ENCODE data around the gene EGLN2.

DNA sequence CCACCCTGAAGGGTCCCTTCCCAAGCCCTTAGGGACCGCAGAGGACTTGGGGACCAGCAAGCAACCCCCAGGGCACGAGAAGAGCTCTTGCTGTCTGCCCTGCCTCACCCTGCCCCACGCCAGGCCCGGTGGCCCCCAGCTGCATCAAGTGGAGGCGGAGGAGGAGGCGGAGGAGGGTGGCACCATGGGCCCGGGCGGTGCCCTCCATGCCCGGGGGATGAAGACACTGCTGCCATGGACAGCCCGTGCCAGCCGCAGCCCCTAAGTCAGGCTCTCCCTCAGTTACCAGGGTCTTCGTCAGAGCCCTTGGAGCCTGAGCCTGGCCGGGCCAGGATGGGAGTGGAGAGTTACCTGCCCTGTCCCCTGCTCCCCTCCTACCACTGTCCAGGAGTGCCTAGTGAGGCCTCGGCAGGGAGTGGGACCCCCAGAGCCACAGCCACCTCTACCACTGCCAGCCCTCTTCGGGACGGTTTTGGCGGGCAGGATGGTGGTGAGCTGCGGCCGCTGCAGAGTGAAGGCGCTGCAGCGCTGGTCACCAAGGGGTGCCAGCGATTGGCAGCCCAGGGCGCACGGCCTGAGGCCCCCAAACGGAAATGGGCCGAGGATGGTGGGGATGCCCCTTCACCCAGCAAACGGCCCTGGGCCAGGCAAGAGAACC lies 1.5 kb downstream of the EGLN2 start:
- no peak for TF ChIP-seq NFIC (IDR thresholded peaks at IDR 0.05)
- TF ChIP-seq, protein P1, sequence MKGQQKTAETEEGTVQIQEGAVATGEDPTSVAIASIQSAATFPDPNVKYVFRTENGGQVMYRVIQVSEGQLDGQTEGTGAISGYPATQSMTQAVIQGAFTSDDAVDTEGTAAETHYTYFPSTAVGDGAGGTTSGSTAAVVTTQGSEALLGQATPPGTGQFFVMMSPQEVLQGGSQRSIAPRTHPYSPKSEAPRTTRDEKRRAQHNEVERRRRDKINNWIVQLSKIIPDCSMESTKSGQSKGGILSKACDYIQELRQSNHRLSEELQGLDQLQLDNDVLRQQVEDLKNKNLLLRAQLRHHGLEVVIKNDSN (IDR thresholded peaks at IDR 0.05) = no peak
- TF ChIP-seq YY1 (IDR thresholded peaks at IDR 0.05; ENCODE audit: low read depth) = no peak
- TF ChIP-seq TAF1 (IDR thresholded peaks at IDR 0.05; ENCODE audit: low read depth) = no peak
- no peak for TF ChIP-seq RAD21 (IDR thresholded peaks at IDR 0.05; ENCODE audit: low read depth)
- TF ChIP-seq CREB1 (IDR thresholded peaks at IDR 0.05; ENCODE audit: low read depth) = no peak
- TF ChIP-seq, protein P2, sequence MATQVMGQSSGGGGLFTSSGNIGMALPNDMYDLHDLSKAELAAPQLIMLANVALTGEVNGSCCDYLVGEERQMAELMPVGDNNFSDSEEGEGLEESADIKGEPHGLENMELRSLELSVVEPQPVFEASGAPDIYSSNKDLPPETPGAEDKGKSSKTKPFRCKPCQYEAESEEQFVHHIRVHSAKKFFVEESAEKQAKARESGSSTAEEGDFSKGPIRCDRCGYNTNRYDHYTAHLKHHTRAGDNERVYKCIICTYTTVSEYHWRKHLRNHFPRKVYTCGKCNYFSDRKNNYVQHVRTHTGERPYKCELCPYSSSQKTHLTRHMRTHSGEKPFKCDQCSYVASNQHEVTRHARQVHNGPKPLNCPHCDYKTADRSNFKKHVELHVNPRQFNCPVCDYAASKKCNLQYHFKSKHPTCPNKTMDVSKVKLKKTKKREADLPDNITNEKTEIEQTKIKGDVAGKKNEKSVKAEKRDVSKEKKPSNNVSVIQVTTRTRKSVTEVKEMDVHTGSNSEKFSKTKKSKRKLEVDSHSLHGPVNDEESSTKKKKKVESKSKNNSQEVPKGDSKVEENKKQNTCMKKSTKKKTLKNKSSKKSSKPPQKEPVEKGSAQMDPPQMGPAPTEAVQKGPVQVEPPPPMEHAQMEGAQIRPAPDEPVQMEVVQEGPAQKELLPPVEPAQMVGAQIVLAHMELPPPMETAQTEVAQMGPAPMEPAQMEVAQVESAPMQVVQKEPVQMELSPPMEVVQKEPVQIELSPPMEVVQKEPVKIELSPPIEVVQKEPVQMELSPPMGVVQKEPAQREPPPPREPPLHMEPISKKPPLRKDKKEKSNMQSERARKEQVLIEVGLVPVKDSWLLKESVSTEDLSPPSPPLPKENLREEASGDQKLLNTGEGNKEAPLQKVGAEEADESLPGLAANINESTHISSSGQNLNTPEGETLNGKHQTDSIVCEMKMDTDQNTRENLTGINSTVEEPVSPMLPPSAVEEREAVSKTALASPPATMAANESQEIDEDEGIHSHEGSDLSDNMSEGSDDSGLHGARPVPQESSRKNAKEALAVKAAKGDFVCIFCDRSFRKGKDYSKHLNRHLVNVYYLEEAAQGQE (IDR thresholded peaks at IDR 0.05; ENCODE audit: low read depth) = no peak

Measured in Ishikawa (cell line).